Activated T-cell treated with anti-CD3 and anti-CD28 coated beads, Interleukin-2, amount 50 U/mL, for 24 hours (primary cell): ENCODE measurements around the gene PSAT1.

Experiments used
- DNase-seq: peaks from one replicate; pipeline ENCODE4 v3.0.0-alpha.2; 2020
- H3K27ac Mint-ChIP-seq: 2 replicates; pipeline ENCODE4 v1.8.0; 2020; ENCODE audit warnings: mild to moderate bottlenecking, mixed read lengths
- H3K27me3 Mint-ChIP-seq: 2 replicates; pipeline ENCODE4 v1.8.0; 2020; ENCODE audit warnings: mixed read lengths
- H3K36me3 Mint-ChIP-seq: 2 replicates; pipeline ENCODE4 v1.8.0; 2020; ENCODE audit warnings: low read depth, mixed read lengths
- H3K4me1 Mint-ChIP-seq: 2 replicates; pipeline ENCODE4 v1.8.0; 2020; ENCODE audit warnings: low read depth, mixed read lengths
- H3K4me3 Mint-ChIP-seq: 2 replicates; pipeline ENCODE4 v1.8.0; 2020; ENCODE audit warnings: mild to moderate bottlenecking, moderate library complexity, mixed read lengths
- H3K9me3 Mint-ChIP-seq: 2 replicates; pipeline ENCODE4 v1.8.0; 2020; ENCODE audit warnings: mixed read lengths

PSAT1 gene

GRCh38 chr9:78286125-78286524, 10.8 kb upstream of the PSAT1 start:
- H3K9me3 Mint-ChIP-seq: no peaks in the 10 kb centered on the region
- no peak overlapping the region for H3K27ac Mint-ChIP-seq
- DNase-seq: no peak
- no peaks in the 10 kb centered on the region for H3K27me3 Mint-ChIP-seq
- H3K4me3 Mint-ChIP-seq: no peak overlapping the region
- no peaks in the 10 kb centered on the region for H3K36me3 Mint-ChIP-seq
- no peaks in the 10 kb centered on the region for H3K4me1 Mint-ChIP-seq

GRCh38 chr9:78286946-78287388, 10.0 kb upstream of the PSAT1 start:
- DNase-seq: no peak
- no peak overlapping the region for H3K27ac Mint-ChIP-seq
- no peaks in the 10 kb centered on the region for H3K9me3 Mint-ChIP-seq
- no peaks in the 10 kb centered on the region for H3K36me3 Mint-ChIP-seq
- H3K27me3 Mint-ChIP-seq: no peaks in the 10 kb centered on the region
- H3K4me1 Mint-ChIP-seq: no peaks in the 10 kb centered on the region
- no peak overlapping the region for H3K4me3 Mint-ChIP-seq

GRCh38 chr9:78288214-78288892, 8.6 kb upstream of the PSAT1 start:
- peaks cover 9% of the 10 kb centered on the region for H3K4me1 Mint-ChIP-seq

GRCh38 chr9:78289474-78289873, 7.5 kb upstream of the PSAT1 start:
- H3K36me3 Mint-ChIP-seq: no peaks in the 10 kb centered on the region
- H3K27ac Mint-ChIP-seq: no peak overlapping the region
- H3K4me3 Mint-ChIP-seq: no peak overlapping the region
- no peaks in the 10 kb centered on the region for H3K9me3 Mint-ChIP-seq
- H3K4me1 Mint-ChIP-seq: peaks cover 11% of the 10 kb centered on the region
- no peak for DNase-seq
- no peaks in the 10 kb centered on the region for H3K27me3 Mint-ChIP-seq

More at GRCh38 chr9:78288214-78288892, 8.6 kb upstream of the PSAT1 start:
- no peak for DNase-seq
- H3K36me3 Mint-ChIP-seq: no peaks in the 10 kb centered on the region
- no peaks in the 10 kb centered on the region for H3K9me3 Mint-ChIP-seq
- no peak overlapping the region for H3K27ac Mint-ChIP-seq
- no peaks in the 10 kb centered on the region for H3K27me3 Mint-ChIP-seq
- H3K4me3 Mint-ChIP-seq: no peak overlapping the region

- no peaks in the 10 kb centered on the region for H3K9me3 Mint-ChIP-seq
- DNase-seq: no peak
- H3K36me3 Mint-ChIP-seq: no peaks in the 10 kb centered on the region
- H3K4me3 Mint-ChIP-seq: no peak overlapping the region
- H3K4me1 Mint-ChIP-seq: peaks cover 20% of the 10 kb centered on the region
- no peaks in the 10 kb centered on the region for H3K27me3 Mint-ChIP-seq
- H3K27ac Mint-ChIP-seq: no peak overlapping the region
Measured at GRCh38 chr9:78291240-78291925, 5.5 kb upstream of the PSAT1 start.

GRCh38 chr9:78292026-78292425, 4.9 kb upstream of the PSAT1 start:
- Mint-ChIP-seq H3K36me3 (peaks cover 3% of the 10 kb centered on the region), H3K27me3 (no peaks in the 10 kb centered on the region), H3K9me3 (no peaks in the 10 kb centered on the region), H3K27ac (no peak overlapping the region), H3K4me3 (no peak overlapping the region), H3K4me1 (peaks cover 23% of the 10 kb centered on the region)
- no peak for DNase-seq

GRCh38 chr9:78292716-78293497, 4.0 kb upstream of the PSAT1 start:
- no peaks in the 10 kb centered on the region for H3K9me3 Mint-ChIP-seq
- peaks cover 10% of the 10 kb centered on the region for H3K36me3 Mint-ChIP-seq
- DNase-seq: no peak
- H3K4me1 Mint-ChIP-seq: peaks cover 23% of the 10 kb centered on the region
- H3K4me3 Mint-ChIP-seq: no peak overlapping the region
- no peaks in the 10 kb centered on the region for H3K27me3 Mint-ChIP-seq
- H3K27ac Mint-ChIP-seq: peak overlapping the region; percentile 10

- no peak overlapping the region for H3K27ac Mint-ChIP-seq
- H3K4me1 Mint-ChIP-seq: peaks cover 33% of the 10 kb centered on the region
- no peaks in the 10 kb centered on the region for H3K9me3 Mint-ChIP-seq
- no peaks in the 10 kb centered on the region for H3K27me3 Mint-ChIP-seq
- DNase-seq: no peak
- H3K36me3 Mint-ChIP-seq: peaks cover 23% of the 10 kb centered on the region
- H3K4me3 Mint-ChIP-seq: no peak overlapping the region
Measured at GRCh38 chr9:78294290-78295176, 2.4 kb upstream of the PSAT1 start.

GRCh38 chr9:78295177-78295575, 1.7 kb upstream of the PSAT1 start:
- peaks cover 29% of the 10 kb centered on the region for H3K36me3 Mint-ChIP-seq
- no peak for DNase-seq
- no peak overlapping the region for H3K27ac Mint-ChIP-seq
- no peaks in the 10 kb centered on the region for H3K27me3 Mint-ChIP-seq
- H3K4me1 Mint-ChIP-seq: peaks cover 37% of the 10 kb centered on the region
- no peak overlapping the region for H3K4me3 Mint-ChIP-seq
- H3K9me3 Mint-ChIP-seq: no peaks in the 10 kb centered on the region

GRCh38 chr9:78295731-78296130, 1.2 kb upstream of the PSAT1 start:
- Mint-ChIP-seq H3K9me3 (no peaks in the 10 kb centered on the region), H3K4me1 (peaks cover 39% of the 10 kb centered on the region), H3K27ac (peak overlapping the region; percentile 98), H3K4me3 (peak overlapping the region; percentile 92), H3K36me3 (peaks cover 35% of the 10 kb centered on the region), H3K27me3 (no peaks in the 10 kb centered on the region)
- DNase-seq: no peak

GRCh38 chr9:78296201-78296892, 578 bp upstream of the PSAT1 start:
- Mint-ChIP-seq H3K4me3 (peak overlapping the region; percentile 92), H3K27ac (peak overlapping the region; percentile 98), H3K27me3 (no peaks in the 10 kb centered on the region), H3K9me3 (no peaks in the 10 kb centered on the region), H3K36me3 (peaks cover 41% of the 10 kb centered on the region), H3K4me1 (peaks cover 39% of the 10 kb centered on the region)
- DNase-seq: no peak

GRCh38 chr9:78297672-78297961, 692 bp downstream of the PSAT1 start:
- no peak for DNase-seq
- H3K36me3 Mint-ChIP-seq: peaks cover 52% of the 10 kb centered on the region
- peak overlapping the region; percentile 92 for H3K4me3 Mint-ChIP-seq
- H3K9me3 Mint-ChIP-seq: no peaks in the 10 kb centered on the region
- H3K27me3 Mint-ChIP-seq: no peaks in the 10 kb centered on the region
- H3K4me1 Mint-ChIP-seq: peaks cover 36% of the 10 kb centered on the region
- H3K27ac Mint-ChIP-seq: peak overlapping the region; percentile 98

- Mint-ChIP-seq H3K4me3 (peak overlapping the region; percentile 92), H3K36me3 (peaks cover 58% of the 10 kb centered on the region), H3K27ac (peak overlapping the region; percentile 98), H3K4me1 (peaks cover 31% of the 10 kb centered on the region), H3K27me3 (no peaks in the 10 kb centered on the region), H3K9me3 (no peaks in the 10 kb centered on the region)
- no peak for DNase-seq
Measured at GRCh38 chr9:78298046-78298765, 1.3 kb downstream of the PSAT1 start.
